Measurements from ENCODE around the gene UBE2J2. TPM values are rescaled to one million over a fixed set of nuclear protein-coding genes. Genes with fewer than 3 reads are reported as not detected.

Gene UBE2J2
- total RNA-seq, 1 experiment from 2014 or later, result 62.1 TPM

DNA sequence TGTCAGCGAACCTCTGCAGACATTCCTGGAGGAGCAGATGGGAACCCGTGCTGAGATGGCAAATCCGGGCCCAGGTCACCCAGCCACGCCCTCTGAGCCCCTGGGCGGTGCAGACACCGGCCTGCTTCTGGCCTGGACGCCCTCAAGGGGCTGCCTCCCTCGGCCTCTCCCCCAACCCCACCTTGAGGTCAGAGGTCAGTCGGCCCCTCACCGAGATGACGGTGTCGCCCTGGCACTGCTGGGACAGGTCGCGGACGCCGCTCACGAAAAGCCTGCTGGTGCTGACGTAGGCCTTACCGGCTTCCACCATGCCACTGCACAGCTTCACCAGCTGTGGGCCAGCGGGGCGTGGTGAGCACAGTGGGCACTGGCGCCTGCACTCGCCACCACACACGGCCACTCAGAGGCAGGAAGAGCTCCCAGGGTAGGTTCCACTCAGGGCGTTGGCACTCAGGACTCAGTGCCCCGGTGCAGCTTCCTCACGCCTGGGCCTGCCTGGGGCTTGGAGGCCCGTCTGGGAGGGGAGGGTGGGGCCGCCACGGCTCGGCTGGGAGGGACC, 29.4 kb upstream of the UBE2J2 start:
- DNase-seq (ENCODE audit: unreplicated experiment), result no peak
- BruUV-seq (replicated peaks), result no TSS peak
- intact Hi-C loops (cut with micrococcal nuclease), result no loop called here
- Mint-ChIP-seq H3K4me1 (ENCODE audit: insufficient read depth, unreplicated experiment) (peaks cover 23% of the 10 kb centered on the region), H3K9me3 (ENCODE audit: unreplicated experiment) (no peaks in the 10 kb centered on the region), H3K36me3 (ENCODE audit: insufficient read depth, unreplicated experiment) (peaks cover 11% of the 10 kb centered on the region), H3K27me3 (ENCODE audit: insufficient read depth, unreplicated experiment) (no peaks in the 10 kb centered on the region), H3K27ac (ENCODE audit: low read depth, unreplicated experiment) (no peak overlapping the region), H3K4me3 (ENCODE audit: unreplicated experiment) (no peak overlapping the region)
- TF ChIP-seq, protein P1, sequence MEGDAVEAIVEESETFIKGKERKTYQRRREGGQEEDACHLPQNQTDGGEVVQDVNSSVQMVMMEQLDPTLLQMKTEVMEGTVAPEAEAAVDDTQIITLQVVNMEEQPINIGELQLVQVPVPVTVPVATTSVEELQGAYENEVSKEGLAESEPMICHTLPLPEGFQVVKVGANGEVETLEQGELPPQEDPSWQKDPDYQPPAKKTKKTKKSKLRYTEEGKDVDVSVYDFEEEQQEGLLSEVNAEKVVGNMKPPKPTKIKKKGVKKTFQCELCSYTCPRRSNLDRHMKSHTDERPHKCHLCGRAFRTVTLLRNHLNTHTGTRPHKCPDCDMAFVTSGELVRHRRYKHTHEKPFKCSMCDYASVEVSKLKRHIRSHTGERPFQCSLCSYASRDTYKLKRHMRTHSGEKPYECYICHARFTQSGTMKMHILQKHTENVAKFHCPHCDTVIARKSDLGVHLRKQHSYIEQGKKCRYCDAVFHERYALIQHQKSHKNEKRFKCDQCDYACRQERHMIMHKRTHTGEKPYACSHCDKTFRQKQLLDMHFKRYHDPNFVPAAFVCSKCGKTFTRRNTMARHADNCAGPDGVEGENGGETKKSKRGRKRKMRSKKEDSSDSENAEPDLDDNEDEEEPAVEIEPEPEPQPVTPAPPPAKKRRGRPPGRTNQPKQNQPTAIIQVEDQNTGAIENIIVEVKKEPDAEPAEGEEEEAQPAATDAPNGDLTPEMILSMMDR (IDR thresholded peaks at IDR 0.05; ENCODE audit: unreplicated experiment), result no peak
- POLR2A ChIA-PET, result interaction anchor here (1.5 kb wide), 1 partner anchor 11 kb away, joined by 6 read pairs; no protein-coding TSS in a partner anchor
- CTCF ChIA-PET, result interaction anchor here (0.7 to 1.0 kb wide), 3 partner anchors 24 to 180 kb away, joined by 3 to 5 read pairs (median 3); no protein-coding TSS in a partner anchor

DNA sequence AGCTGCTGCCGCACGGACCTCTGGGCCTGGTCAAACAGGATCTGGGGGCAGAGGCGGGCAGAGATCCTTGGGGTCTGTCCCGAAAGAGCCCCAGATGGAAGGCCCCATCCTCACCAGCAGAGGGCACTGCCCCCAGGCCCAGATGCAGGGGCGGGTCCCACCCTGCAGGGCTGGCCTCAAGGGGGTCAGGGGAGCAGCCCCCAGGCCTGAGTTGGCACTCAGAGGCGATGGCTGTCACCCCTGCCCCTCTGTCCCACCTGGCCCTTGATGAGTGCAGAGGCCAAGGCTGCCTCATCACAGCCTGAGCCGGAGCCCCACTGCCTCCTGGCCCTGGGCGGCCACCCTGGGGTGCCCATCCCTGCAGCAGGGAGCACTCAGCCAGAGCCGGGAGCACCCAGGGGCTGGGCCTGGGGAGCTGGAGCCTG, 28.4 kb upstream of the UBE2J2 start:
- Mint-ChIP-seq H3K4me3 (ENCODE audit: unreplicated experiment) (no peak overlapping the region), H3K4me1 (ENCODE audit: insufficient read depth, unreplicated experiment) (peaks cover 23% of the 10 kb centered on the region), H3K27me3 (ENCODE audit: insufficient read depth, unreplicated experiment) (no peaks in the 10 kb centered on the region), H3K36me3 (ENCODE audit: insufficient read depth, unreplicated experiment) (peaks cover 11% of the 10 kb centered on the region), H3K9me3 (ENCODE audit: unreplicated experiment) (no peaks in the 10 kb centered on the region), H3K27ac (ENCODE audit: low read depth, unreplicated experiment) (no peak overlapping the region)
- no TSS peak for BruUV-seq (replicated peaks)
- ChIA-PET POLR2A (no interaction called here), CTCF (interaction anchor here (0.6 to 0.7 kb wide), 2 partner anchors 9 to 152 kb away, joined by 3 to 4 read pairs; no protein-coding TSS in a partner anchor)
- intact Hi-C loops (cut with micrococcal nuclease), result no loop called here
- TF ChIP-seq, protein P1 (IDR thresholded peaks at IDR 0.05; ENCODE audit: unreplicated experiment), result peak; percentile 37
- no peak for DNase-seq (ENCODE audit: unreplicated experiment)

DNA sequence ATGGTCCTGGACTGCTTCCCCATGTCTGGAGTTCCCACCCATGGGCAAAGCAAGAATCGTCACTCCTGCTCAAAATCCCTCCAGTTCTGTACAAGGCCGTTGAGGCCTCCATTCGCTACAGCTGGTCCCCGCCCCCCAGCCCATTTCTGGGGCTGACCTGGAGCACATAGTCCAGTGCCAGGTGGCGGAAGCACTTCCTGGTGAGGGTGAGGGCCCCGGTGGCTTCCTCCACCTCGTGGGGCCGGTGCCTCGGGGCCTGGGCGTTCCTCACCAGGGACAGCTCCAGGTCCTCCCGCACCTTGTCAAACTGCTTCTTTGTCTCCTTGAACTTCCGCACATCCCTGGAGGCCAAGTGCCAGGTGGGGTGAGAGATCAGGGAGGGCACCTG, 26.7 kb upstream of the UBE2J2 start:
- Mint-ChIP-seq H3K9me3 (ENCODE audit: unreplicated experiment) (no peaks in the 10 kb centered on the region), H3K27ac (ENCODE audit: low read depth, unreplicated experiment) (no peak overlapping the region), H3K36me3 (ENCODE audit: insufficient read depth, unreplicated experiment) (peaks cover 11% of the 10 kb centered on the region), H3K4me3 (ENCODE audit: unreplicated experiment) (no peak overlapping the region), H3K4me1 (ENCODE audit: insufficient read depth, unreplicated experiment) (peaks cover 11% of the 10 kb centered on the region), H3K27me3 (ENCODE audit: insufficient read depth, unreplicated experiment) (no peaks in the 10 kb centered on the region)
- TF ChIP-seq, protein P1 (IDR thresholded peaks at IDR 0.05; ENCODE audit: unreplicated experiment), result no peak
- ChIA-PET CTCF (interaction anchor here (1.0 kb wide), 1 partner anchor 8 kb away, joined by 3 read pairs; no protein-coding TSS in a partner anchor), POLR2A (no interaction called here)
- no TSS peak for BruUV-seq (replicated peaks)
- no peak for DNase-seq (ENCODE audit: unreplicated experiment)
- intact Hi-C loops (cut with micrococcal nuclease), result no loop called here

DNA sequence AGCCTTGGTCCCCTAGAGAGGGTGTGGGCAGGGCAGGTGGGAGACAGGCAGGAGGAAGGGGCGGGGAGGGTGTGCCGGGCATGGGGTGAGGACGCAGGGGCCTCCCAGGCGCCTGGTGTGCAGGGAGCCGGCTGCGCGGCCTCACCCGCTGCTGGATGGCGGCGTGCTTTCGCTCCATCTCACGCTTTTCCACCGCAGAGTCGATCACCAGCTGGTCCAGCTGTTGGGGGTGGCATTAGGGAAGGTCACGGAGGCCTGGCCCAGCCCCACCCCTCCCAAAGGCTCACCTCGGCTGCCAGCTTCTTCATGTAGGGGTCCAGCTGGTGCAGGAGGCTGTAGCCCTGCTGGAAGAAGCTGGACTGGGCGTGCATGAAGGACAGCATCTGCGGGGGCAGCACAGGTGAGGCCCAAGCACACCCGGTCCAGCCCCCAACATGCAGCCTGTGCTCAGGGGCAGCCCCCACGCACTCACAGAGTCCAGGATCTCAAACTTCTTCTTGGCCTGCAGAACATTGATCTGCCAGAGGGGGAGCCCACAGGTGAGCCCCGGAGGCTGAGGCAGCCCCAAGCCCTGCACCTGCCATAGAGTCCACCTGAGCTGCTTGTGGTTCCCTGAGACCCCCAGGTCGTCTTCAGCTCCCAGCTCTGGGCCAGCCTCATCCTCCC, 26.2 kb upstream of the UBE2J2 start:
- Mint-ChIP-seq H3K4me1 (ENCODE audit: insufficient read depth, unreplicated experiment) (peaks cover 11% of the 10 kb centered on the region), H3K4me3 (ENCODE audit: unreplicated experiment) (no peak overlapping the region), H3K36me3 (ENCODE audit: insufficient read depth, unreplicated experiment) (peaks cover 9% of the 10 kb centered on the region), H3K27ac (ENCODE audit: low read depth, unreplicated experiment) (no peak overlapping the region), H3K27me3 (ENCODE audit: insufficient read depth, unreplicated experiment) (no peaks in the 10 kb centered on the region), H3K9me3 (ENCODE audit: unreplicated experiment) (no peaks in the 10 kb centered on the region)
- BruUV-seq (replicated peaks), result no TSS peak
- intact Hi-C loops (cut with micrococcal nuclease), result loop anchor here (10.0 kb wide), 1 partner anchor 315 kb away; the partner anchor contains the start of gene PERM1
- no peak for DNase-seq (ENCODE audit: unreplicated experiment)
- ChIA-PET POLR2A (no interaction called here), CTCF (interaction anchor here (1.0 kb wide), 1 partner anchor 8 kb away, joined by 3 read pairs; no protein-coding TSS in a partner anchor)
- TF ChIP-seq, protein P1 (IDR thresholded peaks at IDR 0.05; ENCODE audit: unreplicated experiment), result peak; percentile 41

Measured in MCF 10A (cell line).